ENCODE measurements around the gene SASS6. TPM values are rescaled to one million over a fixed set of nuclear protein-coding genes. Genes with fewer than 3 reads are reported as not detected.

SASS6 gene
- polyA plus RNA-seq, 1 of the 3 experiments (the other 2 are of a cell fraction), result 0.48 TPM

DNA sequence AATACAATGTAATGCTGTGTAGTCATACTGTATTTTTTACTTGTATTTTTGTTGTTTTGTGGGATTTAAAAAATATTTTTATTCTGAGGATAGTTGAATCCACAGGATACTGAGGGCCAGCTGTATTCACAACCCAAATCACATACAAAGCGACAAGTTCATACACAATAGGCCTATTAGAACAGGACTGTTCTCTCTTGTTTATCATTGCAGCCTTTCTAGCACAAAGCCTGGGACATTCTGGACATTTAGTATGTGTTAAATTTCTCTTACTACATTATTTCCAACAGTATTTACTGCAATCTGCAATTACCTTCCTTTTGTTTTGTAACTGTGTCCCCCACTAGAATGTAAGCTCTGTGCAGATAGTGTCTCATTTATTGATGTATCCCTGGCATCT, 97.5 kb downstream of the SASS6 start:
- 95% methylated on average over 1 of the region's 1 CpG for WGBS (ENCODE audit: low lambda C conversion rate)
- no peaks in the 10 kb centered on the region for H3K9me3 ChIP-seq
- H2AFZ ChIP-seq (ENCODE audit: low read depth), result no peak overlapping the region
- H3K27ac ChIP-seq (ENCODE audit: low read depth in 2 of 2, low read length in 1 of 2), result no peak overlapping the region
- CTCF ChIA-PET, result interaction anchor here (0.8 to 1.7 kb wide), 5 partner anchors 47 to 428 kb away, joined by 3 to 5 read pairs (median 3); partner anchors contain the start of gene AGL
- H3K79me2 ChIP-seq (ENCODE audit: insufficient read depth), result peaks cover 30% of the 10 kb centered on the region
- no peak overlapping the region for H3K4me2 ChIP-seq
- H3K36me3 ChIP-seq (replicated peaks in 1 of 2; ENCODE audit: control insufficient read depth in 1 of 2, insufficient read depth in 2 of 2, low read length in 1 of 2), result no peaks in the 10 kb centered on the region
- no peaks in the 10 kb centered on the region for H3K27me3 ChIP-seq (ENCODE audit: insufficient read depth)
- no peak overlapping the region for H3K9ac ChIP-seq
- peaks cover 13% of the 10 kb centered on the region for H3F3A ChIP-seq (replicated peaks; ENCODE audit: insufficient read depth)
- POLR2A ChIA-PET, result no interaction called here
- no peaks in the 10 kb centered on the region for H3K9me2 ChIP-seq
- TF ChIP-seq GABPA (IDR thresholded peaks at IDR 0.05; ENCODE audit: low read depth) (no peak), TEAD4 (IDR thresholded peaks at IDR 0.05; ENCODE audit: borderline replicate concordance, insufficient read depth) (no peak), YY1 (IDR thresholded peaks at IDR 0.05; ENCODE audit: low read depth) (no peak), JUND (IDR thresholded peaks at IDR 0.05) (no peak), GATA2 (CRISPR knock-in tag; IDR thresholded peaks at IDR 0.05) (no peak), NRF1 (IDR thresholded peaks at IDR 0.05; ENCODE audit: low read depth, low read length) (no peak), RXRA (IDR thresholded peaks at IDR 0.05; ENCODE audit: borderline replicate concordance, low read depth) (no peak), MEF2A (IDR thresholded peaks at IDR 0.05; ENCODE audit: borderline replicate concordance, low read depth) (no peak)
- TF ChIP-seq, protein P1, sequence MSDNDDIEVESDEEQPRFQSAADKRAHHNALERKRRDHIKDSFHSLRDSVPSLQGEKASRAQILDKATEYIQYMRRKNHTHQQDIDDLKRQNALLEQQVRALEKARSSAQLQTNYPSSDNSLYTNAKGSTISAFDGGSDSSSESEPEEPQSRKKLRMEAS (IDR thresholded peaks at IDR 0.05; ENCODE audit: low read depth), result no peak
- TF ChIP-seq, protein P2, sequence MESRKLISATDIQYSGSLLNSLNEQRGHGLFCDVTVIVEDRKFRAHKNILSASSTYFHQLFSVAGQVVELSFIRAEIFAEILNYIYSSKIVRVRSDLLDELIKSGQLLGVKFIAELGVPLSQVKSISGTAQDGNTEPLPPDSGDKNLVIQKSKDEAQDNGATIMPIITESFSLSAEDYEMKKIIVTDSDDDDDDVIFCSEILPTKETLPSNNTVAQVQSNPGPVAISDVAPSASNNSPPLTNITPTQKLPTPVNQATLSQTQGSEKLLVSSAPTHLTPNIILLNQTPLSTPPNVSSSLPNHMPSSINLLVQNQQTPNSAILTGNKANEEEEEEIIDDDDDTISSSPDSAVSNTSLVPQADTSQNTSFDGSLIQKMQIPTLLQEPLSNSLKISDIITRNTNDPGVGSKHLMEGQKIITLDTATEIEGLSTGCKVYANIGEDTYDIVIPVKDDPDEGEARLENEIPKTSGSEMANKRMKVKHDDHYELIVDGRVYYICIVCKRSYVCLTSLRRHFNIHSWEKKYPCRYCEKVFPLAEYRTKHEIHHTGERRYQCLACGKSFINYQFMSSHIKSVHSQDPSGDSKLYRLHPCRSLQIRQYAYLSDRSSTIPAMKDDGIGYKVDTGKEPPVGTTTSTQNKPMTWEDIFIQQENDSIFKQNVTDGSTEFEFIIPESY (IDR thresholded peaks at IDR 0.05; ENCODE audit: borderline replicate concordance, low read depth), result no peak
- H3K4me1 ChIP-seq (ENCODE audit: control insufficient read depth in 1 of 2, insufficient read depth in 2 of 2, low read depth in 1 of 2, low read length in 1 of 2), result peaks cover 0 to 5% of the 10 kb centered on the region in 2 experiments; a peak in 2 of 4 replicates
- DNase-seq, result no peak
- H3K4me3 ChIP-seq (ENCODE audit: low read depth in 2 of 2, low read length in 1 of 2), result no peak overlapping the region
- H4K20me1 ChIP-seq (ENCODE audit: insufficient read depth), result no peaks in the 10 kb centered on the region

DNA sequence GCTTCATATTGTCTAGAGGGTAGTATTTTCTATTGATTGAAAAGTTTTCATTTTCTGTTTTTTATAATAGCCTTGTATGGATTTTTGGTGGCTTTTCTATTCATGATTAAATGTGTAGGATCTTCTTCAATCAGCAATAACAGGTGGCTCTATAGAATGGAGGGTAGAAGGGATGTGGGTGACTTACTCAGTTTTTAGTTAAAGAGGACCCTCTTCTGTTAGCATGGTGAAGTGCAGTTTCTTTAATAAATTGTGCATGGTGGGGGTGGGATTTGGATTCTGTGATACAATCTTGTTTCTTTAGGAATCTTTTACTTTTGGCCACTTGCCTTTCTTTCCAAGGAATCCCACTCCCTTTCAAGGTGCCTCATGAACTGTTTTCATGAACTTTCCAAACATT, 98.3 kb downstream of the SASS6 start:
- peak; percentile 68 for DNase-seq
- CTCF ChIA-PET, result interaction anchor here (0.9 kb wide), 1 partner anchor 31 kb away, joined by 3 read pairs; no protein-coding TSS in a partner anchor
- H3K9me2 ChIP-seq, result no peaks in the 10 kb centered on the region
- TF ChIP-seq, protein P3, sequence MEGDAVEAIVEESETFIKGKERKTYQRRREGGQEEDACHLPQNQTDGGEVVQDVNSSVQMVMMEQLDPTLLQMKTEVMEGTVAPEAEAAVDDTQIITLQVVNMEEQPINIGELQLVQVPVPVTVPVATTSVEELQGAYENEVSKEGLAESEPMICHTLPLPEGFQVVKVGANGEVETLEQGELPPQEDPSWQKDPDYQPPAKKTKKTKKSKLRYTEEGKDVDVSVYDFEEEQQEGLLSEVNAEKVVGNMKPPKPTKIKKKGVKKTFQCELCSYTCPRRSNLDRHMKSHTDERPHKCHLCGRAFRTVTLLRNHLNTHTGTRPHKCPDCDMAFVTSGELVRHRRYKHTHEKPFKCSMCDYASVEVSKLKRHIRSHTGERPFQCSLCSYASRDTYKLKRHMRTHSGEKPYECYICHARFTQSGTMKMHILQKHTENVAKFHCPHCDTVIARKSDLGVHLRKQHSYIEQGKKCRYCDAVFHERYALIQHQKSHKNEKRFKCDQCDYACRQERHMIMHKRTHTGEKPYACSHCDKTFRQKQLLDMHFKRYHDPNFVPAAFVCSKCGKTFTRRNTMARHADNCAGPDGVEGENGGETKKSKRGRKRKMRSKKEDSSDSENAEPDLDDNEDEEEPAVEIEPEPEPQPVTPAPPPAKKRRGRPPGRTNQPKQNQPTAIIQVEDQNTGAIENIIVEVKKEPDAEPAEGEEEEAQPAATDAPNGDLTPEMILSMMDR (IDR thresholded peaks at IDR 0.05), result peak; percentile 57
- TF ChIP-seq SIN3A (IDR thresholded peaks at IDR 0.05; ENCODE audit: borderline replicate concordance, low read depth, low read length) (no peak), GABPA (IDR thresholded peaks at IDR 0.05; ENCODE audit: low read depth) (no peak), ELF1 (IDR thresholded peaks at IDR 0.05) (no peak), CHD2 (IDR thresholded peaks at IDR 0.05; ENCODE audit: low read length, partially characterized antibody) (no peak), MEF2A (IDR thresholded peaks at IDR 0.05; ENCODE audit: borderline replicate concordance, low read depth) (no peak), RXRA (IDR thresholded peaks at IDR 0.05; ENCODE audit: borderline replicate concordance, low read depth) (no peak), TEAD4 (IDR thresholded peaks at IDR 0.05; ENCODE audit: borderline replicate concordance, insufficient read depth) (no peak), TCF12 (IDR thresholded peaks at IDR 0.05) (no peak), FOXJ3 (CRISPR knock-in tag; IDR thresholded peaks at IDR 0.05) (no peak), NRF1 (IDR thresholded peaks at IDR 0.05; ENCODE audit: low read depth, low read length) (no peak), YY1 (IDR thresholded peaks at IDR 0.05; ENCODE audit: low read depth) (no peak)
- TF ChIP-seq, protein P4, sequence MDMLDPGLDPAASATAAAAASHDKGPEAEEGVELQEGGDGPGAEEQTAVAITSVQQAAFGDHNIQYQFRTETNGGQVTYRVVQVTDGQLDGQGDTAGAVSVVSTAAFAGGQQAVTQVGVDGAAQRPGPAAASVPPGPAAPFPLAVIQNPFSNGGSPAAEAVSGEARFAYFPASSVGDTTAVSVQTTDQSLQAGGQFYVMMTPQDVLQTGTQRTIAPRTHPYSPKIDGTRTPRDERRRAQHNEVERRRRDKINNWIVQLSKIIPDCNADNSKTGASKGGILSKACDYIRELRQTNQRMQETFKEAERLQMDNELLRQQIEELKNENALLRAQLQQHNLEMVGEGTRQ (IDR thresholded peaks at IDR 0.05; ENCODE audit: borderline replicate concordance, low read depth, low read length), result no peak
- TF ChIP-seq, protein P5, sequence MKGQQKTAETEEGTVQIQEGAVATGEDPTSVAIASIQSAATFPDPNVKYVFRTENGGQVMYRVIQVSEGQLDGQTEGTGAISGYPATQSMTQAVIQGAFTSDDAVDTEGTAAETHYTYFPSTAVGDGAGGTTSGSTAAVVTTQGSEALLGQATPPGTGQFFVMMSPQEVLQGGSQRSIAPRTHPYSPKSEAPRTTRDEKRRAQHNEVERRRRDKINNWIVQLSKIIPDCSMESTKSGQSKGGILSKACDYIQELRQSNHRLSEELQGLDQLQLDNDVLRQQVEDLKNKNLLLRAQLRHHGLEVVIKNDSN (IDR thresholded peaks at IDR 0.05; ENCODE audit: borderline replicate concordance, low read depth), result no peak
- TF ChIP-seq, protein P1 (IDR thresholded peaks at IDR 0.05; ENCODE audit: low read depth), result no peak
- TF ChIP-seq, protein P6, sequence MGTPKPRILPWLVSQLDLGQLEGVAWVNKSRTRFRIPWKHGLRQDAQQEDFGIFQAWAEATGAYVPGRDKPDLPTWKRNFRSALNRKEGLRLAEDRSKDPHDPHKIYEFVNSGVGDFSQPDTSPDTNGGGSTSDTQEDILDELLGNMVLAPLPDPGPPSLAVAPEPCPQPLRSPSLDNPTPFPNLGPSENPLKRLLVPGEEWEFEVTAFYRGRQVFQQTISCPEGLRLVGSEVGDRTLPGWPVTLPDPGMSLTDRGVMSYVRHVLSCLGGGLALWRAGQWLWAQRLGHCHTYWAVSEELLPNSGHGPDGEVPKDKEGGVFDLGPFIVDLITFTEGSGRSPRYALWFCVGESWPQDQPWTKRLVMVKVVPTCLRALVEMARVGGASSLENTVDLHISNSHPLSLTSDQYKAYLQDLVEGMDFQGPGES (IDR thresholded peaks at IDR 0.05; ENCODE audit: low read depth, low read length), result no peak

More for the DNA sequence above, 98.3 kb downstream of the SASS6 start:
- Histone ChIP-seq H4K20me1 (ENCODE audit: insufficient read depth) (no peaks in the 10 kb centered on the region), H3F3A (replicated peaks; ENCODE audit: insufficient read depth) (peaks cover 13% of the 10 kb centered on the region), H3K4me2 (no peak overlapping the region), H3K4me3 (ENCODE audit: low read depth in 2 of 2, low read length in 1 of 2) (no peak overlapping the region), H3K36me3 (replicated peaks in 1 of 2; ENCODE audit: control insufficient read depth in 1 of 2, insufficient read depth in 2 of 2, low read length in 1 of 2) (no peaks in the 10 kb centered on the region), H3K4me1 (ENCODE audit: control insufficient read depth in 1 of 2, insufficient read depth in 2 of 2, low read depth in 1 of 2, low read length in 1 of 2) (peaks cover 0 to under 1% of the 10 kb centered on the region in 2 experiments; a peak in 2 of 4 replicates), H3K27ac (ENCODE audit: low read depth in 2 of 2, low read length in 1 of 2) (no peak overlapping the region), H3K27me3 (ENCODE audit: insufficient read depth) (no peaks in the 10 kb centered on the region), H2AFZ (ENCODE audit: low read depth) (no peak overlapping the region), H3K79me2 (ENCODE audit: insufficient read depth) (peaks cover 22% of the 10 kb centered on the region), H3K9ac (no peak overlapping the region), H3K9me3 (no peaks in the 10 kb centered on the region)
- POLR2A ChIA-PET, result no interaction called here
